ENCODE data around the gene CCR2. TPM values are rescaled to one million over a fixed set of nuclear protein-coding genes. Genes with fewer than 3 reads are reported as not detected.

CCR2 gene
- polyA plus RNA-seq, 1 of the 3 experiments (the other 2 are of a cell fraction) = not detected

GRCh38 chr3:46383951-46384330 lies 30.0 kb downstream of the CCR2 start (continued):
- TF ChIP-seq REST (IDR thresholded peaks at IDR 0.05; ENCODE audit: low read depth, low read length) (no peak), MEF2A (IDR thresholded peaks at IDR 0.05; ENCODE audit: borderline replicate concordance, low read depth) (no peak), RAD21 (IDR thresholded peaks at IDR 0.05; ENCODE audit: low read length) (no peak)
- TF ChIP-seq, protein P1, sequence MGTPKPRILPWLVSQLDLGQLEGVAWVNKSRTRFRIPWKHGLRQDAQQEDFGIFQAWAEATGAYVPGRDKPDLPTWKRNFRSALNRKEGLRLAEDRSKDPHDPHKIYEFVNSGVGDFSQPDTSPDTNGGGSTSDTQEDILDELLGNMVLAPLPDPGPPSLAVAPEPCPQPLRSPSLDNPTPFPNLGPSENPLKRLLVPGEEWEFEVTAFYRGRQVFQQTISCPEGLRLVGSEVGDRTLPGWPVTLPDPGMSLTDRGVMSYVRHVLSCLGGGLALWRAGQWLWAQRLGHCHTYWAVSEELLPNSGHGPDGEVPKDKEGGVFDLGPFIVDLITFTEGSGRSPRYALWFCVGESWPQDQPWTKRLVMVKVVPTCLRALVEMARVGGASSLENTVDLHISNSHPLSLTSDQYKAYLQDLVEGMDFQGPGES (IDR thresholded peaks at IDR 0.05; ENCODE audit: low read depth, low read length) = no peak

DNA sequence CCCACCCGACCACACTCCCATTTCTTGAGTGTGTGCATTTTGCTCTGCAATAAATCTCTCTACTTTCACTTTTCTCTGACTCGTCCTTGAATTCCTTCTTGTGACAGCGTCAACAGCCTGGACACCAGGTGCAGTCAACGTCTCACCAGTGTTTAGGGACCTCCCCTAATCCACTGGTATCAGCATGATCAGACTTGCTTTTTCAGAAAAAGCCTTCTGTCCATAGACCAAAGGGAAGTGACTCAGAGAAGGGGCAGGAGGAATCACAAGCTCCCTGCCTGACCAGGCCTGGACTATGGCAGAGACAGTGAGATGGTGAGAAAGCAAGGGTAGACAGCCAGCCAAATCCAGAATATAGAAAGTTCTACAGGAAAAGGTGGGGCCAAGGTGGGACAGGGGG lies 32.3 kb downstream of the CCR2 start:
- Histone ChIP-seq H3K9ac (no peak overlapping the region), H3K27ac (ENCODE audit: low read depth in 2 of 2, low read length in 1 of 2) (no peak overlapping the region), H3K9me2 (no peaks in the 10 kb centered on the region), H3K4me2 (peak overlapping the region; percentile 40; the same call in 1 of the 2 replicates), H3K27me3 (ENCODE audit: insufficient read depth) (peaks cover 42% of the 10 kb centered on the region; the same call in 1 of the 2 replicates), H3K4me1 (ENCODE audit: control insufficient read depth in 1 of 2, insufficient read depth in 2 of 2, low read depth in 1 of 2, low read length in 1 of 2) (no peaks in the 10 kb centered on the region), H2AFZ (ENCODE audit: low read depth) (no peak overlapping the region), H3K36me3 (replicated peaks in 1 of 2; ENCODE audit: control insufficient read depth in 1 of 2, insufficient read depth in 2 of 2, low read length in 1 of 2) (no peaks in the 10 kb centered on the region), H3K9me3 (no peaks in the 10 kb centered on the region), H3K4me3 (ENCODE audit: low read depth in 2 of 2, low read length in 1 of 2) (no peak overlapping the region; a peak in 1 of 4 replicates), H4K20me1 (ENCODE audit: insufficient read depth) (no peaks in the 10 kb centered on the region), H3K79me2 (ENCODE audit: insufficient read depth) (no peaks in the 10 kb centered on the region), H3F3A (replicated peaks; ENCODE audit: insufficient read depth) (no peaks in the 10 kb centered on the region)
- 0% methylated on average over 4 of the region's 4 CpGs for WGBS (ENCODE audit: low lambda C conversion rate)
- POLR2A ChIA-PET = no interaction called here
- CTCF ChIA-PET = interaction anchor here (1.0 kb wide), 1 partner anchor 8 kb away, joined by 3 read pairs; no protein-coding TSS in a partner anchor
- DNase-seq = no peak
- TF ChIP-seq TCF12 (IDR thresholded peaks at IDR 0.05) (no peak), GABPA (IDR thresholded peaks at IDR 0.05; ENCODE audit: low read depth) (no peak), CTCF (IDR thresholded peaks at IDR 0.05) (no peak), YY1 (IDR thresholded peaks at IDR 0.05; ENCODE audit: low read depth) (no peak), EP300 (IDR thresholded peaks at IDR 0.05; ENCODE audit: borderline replicate concordance in 1 of 2, low read depth in 1 of 2, low read length in 1 of 2) (no peak), FOXJ3 (CRISPR knock-in tag; IDR thresholded peaks at IDR 0.05) (no peak), RFX5 (IDR thresholded peaks at IDR 0.05; ENCODE audit: low read length) (no peak), POLR2AphosphoS5 (IDR thresholded peaks at IDR 0.05; ENCODE audit: low read depth, low read length) (no peak), USF2 (IDR thresholded peaks at IDR 0.05; ENCODE audit: borderline replicate concordance, low read depth, low read length) (no peak), EZH2phosphoT487 (IDR thresholded peaks at IDR 0.05; ENCODE audit: borderline replicate concordance, low read depth) (no peak), SIN3A (IDR thresholded peaks at IDR 0.05; ENCODE audit: borderline replicate concordance, low read depth, low read length) (no peak), REST (IDR thresholded peaks at IDR 0.05; ENCODE audit: low read depth, low read length) (no peak)
- TF ChIP-seq, protein P1 (IDR thresholded peaks at IDR 0.05; ENCODE audit: low read depth, low read length) = no peak
- TF ChIP-seq, protein P2, sequence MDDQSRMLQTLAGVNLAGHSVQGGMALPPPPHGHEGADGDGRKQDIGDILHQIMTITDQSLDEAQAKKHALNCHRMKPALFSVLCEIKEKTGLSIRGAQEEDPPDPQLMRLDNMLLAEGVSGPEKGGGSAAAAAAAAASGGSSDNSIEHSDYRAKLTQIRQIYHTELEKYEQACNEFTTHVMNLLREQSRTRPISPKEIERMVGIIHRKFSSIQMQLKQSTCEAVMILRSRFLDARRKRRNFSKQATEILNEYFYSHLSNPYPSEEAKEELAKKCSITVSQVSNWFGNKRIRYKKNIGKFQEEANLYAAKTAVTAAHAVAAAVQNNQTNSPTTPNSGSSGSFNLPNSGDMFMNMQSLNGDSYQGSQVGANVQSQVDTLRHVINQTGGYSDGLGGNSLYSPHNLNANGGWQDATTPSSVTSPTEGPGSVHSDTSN (IDR thresholded peaks at IDR 0.05) = no peak
